ENCODE data around the gene STPG3.

STPG3 gene

DNA sequence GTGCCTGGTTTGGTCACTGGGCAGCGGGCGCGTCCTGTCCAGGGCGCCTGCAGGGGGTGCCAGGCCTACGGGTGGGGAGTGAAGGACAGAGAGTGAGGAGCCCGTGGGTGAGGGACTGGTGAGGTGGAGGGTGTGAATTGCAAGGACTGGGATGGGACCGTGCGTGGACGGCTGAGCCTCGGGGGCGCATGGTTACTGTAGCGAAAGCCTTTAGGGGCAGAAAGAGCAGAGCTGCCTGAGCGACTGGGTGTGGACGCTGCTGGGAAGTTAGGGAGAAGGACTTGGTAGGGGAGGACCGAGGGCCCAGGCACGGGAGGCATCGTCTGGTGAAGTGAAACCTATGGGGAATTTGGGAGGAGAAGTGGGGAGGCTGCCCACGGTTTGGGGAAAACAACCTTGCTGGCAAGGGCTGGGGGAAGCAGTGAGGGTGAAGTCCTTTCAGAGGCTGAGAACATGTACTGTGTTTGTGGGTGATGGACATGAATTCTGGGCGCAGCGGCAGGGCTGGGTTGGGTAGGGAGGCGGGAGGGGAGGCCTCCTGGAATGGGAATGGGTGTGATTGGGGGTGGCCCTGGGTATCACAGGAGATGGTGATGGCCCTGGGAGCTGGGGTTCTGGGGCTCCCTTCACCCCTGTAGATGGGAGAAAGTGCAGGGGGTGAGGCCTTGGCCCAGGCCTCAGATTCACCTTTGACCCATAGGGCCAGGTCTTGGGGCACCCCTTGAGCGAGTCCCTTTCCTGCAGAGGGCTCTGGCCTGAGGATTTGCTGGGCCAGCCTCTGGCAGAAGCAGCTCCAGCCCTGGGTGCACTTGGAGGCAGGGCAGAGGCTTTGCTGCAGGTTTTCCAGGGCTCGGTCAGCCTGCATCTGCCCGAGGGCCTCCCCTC, 24.7 kb downstream of the STPG3 start:
- H3K4me3 ChIP-seq (ENCODE audit: low read depth, low read length) = no peak overlapping the region
- no peak for DNase-seq (ENCODE audit: low read depth)
- TF ChIP-seq, protein P1, sequence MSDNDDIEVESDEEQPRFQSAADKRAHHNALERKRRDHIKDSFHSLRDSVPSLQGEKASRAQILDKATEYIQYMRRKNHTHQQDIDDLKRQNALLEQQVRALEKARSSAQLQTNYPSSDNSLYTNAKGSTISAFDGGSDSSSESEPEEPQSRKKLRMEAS (IDR thresholded peaks at IDR 0.05; ENCODE audit: low read depth, low read length) = no peak
- TF ChIP-seq, protein P2, sequence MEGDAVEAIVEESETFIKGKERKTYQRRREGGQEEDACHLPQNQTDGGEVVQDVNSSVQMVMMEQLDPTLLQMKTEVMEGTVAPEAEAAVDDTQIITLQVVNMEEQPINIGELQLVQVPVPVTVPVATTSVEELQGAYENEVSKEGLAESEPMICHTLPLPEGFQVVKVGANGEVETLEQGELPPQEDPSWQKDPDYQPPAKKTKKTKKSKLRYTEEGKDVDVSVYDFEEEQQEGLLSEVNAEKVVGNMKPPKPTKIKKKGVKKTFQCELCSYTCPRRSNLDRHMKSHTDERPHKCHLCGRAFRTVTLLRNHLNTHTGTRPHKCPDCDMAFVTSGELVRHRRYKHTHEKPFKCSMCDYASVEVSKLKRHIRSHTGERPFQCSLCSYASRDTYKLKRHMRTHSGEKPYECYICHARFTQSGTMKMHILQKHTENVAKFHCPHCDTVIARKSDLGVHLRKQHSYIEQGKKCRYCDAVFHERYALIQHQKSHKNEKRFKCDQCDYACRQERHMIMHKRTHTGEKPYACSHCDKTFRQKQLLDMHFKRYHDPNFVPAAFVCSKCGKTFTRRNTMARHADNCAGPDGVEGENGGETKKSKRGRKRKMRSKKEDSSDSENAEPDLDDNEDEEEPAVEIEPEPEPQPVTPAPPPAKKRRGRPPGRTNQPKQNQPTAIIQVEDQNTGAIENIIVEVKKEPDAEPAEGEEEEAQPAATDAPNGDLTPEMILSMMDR (IDR thresholded peaks at IDR 0.05; ENCODE audit: low read depth, low read length) = no peak

DNA sequence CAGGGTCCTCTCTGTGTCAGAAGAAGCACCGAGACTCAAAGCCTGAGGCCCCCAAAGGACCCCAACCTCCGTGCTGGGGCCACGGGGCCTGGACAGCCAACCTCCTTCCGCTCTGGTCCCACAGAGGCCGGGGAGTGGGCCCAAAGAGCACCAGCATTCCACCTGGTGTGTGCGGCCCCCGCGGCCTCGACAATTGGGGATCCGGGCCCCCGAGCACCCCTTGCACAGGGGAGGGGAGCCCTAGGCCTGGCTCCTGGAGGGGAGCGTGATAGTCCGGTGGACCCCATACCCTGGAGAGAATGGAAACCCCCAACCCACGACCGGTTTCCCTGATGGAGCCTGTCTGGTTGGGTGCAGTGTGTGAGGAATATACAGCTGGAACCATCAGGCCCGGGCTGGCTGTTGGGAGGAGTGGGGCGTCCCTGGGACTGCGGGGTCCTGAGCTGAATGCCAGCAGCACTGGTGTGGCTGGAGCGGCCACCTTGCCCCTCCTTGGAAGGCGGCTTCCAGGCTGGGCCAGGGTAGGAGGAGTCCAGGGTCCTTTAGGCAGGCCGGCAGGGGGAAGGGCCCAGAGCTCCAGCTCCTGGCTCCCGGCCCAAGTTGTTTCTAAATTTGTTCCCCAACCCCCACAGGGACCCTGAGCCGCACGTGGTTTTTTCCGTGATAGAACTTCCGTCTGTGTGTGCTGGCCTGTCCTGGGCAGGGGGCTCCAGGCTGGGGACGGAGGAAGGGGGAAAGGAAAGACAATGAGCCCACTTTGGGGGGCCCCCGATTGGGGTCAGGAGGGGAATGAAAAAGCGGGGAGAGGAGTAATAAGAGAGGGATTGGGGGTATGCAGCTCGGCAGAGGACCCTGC, 25.6 kb downstream of the STPG3 start:
- peak overlapping the region; percentile 63 for H3K4me3 ChIP-seq (ENCODE audit: low read depth, low read length)
- TF ChIP-seq POLR2A (IDR thresholded peaks at IDR 0.05; ENCODE audit: extremely low read depth, insufficient read length) (no peak), MYC (IDR thresholded peaks at IDR 0.05; ENCODE audit: low read depth, low read length) (peak; percentile 98)
- TF ChIP-seq, protein P1 (IDR thresholded peaks at IDR 0.05; ENCODE audit: low read depth, low read length) = peak; percentile 97
- TF ChIP-seq, protein P2 (IDR thresholded peaks at IDR 0.05; ENCODE audit: low read depth, low read length) = no peak
- peak; percentile 91 for DNase-seq (ENCODE audit: low read depth)

DNA sequence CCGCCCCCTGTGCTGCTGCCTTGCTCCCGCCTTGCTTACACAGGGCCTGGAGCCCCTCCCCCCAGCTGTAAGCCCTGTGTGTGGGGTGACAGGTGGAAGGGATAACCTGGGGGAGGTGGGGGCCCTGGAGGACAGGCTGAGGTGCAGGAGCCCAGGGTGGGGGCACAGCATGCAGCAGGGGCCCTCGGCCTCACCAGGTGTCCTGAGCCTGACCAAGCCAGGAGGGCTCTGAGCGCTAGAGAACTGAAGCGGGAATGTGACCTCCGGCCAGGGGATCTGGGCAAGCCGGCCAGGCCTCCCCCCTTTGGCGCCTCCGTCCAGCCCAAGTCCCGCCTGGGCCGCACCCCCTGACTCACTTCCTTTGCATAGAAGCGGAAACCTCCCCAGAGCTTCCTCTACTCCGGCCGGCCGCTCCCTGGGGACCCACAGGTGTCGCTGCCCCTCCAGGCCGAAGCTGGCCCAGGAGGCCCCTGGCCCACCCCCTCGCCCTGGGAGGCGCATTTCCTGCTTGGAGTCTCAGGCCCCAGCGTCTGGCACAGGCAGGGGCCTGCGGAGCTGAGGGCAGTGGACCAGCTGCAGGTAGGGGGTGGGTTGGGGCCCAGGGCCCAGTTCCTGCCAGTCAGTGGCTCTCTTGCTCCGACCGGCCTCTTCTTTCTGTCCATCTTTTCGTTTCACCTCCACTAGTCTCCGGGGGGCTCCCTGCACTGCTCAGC, 26.4 kb downstream of the STPG3 start, which contains the start of gene TOR4A:
TSS of gene TOR4A (plus strand) at position 398 of the 713 bp plus-strand sequence. CDS start 964 bp downstream, outside the sequence.
- peak; percentile 95 for DNase-seq (ENCODE audit: low read depth)
- peak within 1 kb of the TSS; percentile 63 for H3K4me3 ChIP-seq (ENCODE audit: low read depth, low read length)
- TF ChIP-seq, protein P1 (IDR thresholded peaks at IDR 0.05; ENCODE audit: low read depth, low read length) = no peak
- peak; percentile 12; the same call in 1 of the 2 replicates for TF ChIP-seq MYC (IDR thresholded peaks at IDR 0.05; ENCODE audit: low read depth, low read length)
- TF ChIP-seq POLR2A (IDR thresholded peaks at IDR 0.05; ENCODE audit: extremely low read depth, insufficient read length) = peak; percentile 38
- TF ChIP-seq, protein P2 (IDR thresholded peaks at IDR 0.05; ENCODE audit: low read depth, low read length) = no peak

DNA sequence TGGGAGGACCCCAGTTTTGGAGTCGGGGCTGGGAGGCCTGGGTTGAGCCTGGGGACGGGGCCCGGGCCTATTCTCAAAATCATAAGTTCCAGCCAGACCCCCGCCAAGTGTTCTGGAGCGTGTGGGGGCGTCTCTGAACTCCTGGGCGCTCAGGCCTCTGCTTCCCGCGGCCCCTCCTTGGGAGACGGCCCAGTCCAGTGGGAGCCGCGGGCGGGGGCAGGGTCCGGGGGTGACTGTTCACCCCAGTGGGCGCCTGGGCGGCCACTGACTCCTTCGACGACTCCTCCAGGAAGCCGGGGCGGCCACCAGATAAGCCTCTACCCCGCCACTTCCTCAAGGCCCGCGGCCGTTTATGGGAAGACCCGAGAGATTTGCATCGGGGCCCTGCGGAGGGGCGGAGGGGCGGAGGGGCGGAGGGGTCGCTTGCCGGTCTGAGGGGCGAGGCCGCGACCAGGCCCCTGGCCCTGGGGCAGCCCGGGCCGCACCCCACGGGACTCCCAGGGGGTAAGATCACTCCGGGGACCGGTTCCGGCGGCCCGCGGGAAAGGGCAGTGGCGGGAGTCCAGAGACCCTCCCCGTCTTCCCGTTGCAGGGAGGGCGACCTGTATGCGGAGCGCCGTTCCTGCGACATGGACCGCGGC, 27.1 kb downstream of the STPG3 start:
- no peak for TF ChIP-seq POLR2A (IDR thresholded peaks at IDR 0.05; ENCODE audit: extremely low read depth, insufficient read length)
- TF ChIP-seq, protein P1 (IDR thresholded peaks at IDR 0.05; ENCODE audit: low read depth, low read length) = no peak
- TF ChIP-seq, protein P2 (IDR thresholded peaks at IDR 0.05; ENCODE audit: low read depth, low read length) = no peak
- TF ChIP-seq MYC (IDR thresholded peaks at IDR 0.05; ENCODE audit: low read depth, low read length) = no peak
- DNase-seq (ENCODE audit: low read depth) = peak; percentile 77
- H3K4me3 ChIP-seq (ENCODE audit: low read depth, low read length) = peak overlapping the region; percentile 63

All from NB4 (cell line).